Ovary (tissue), 1 donor: ENCODE results near the gene MORN1.

Source experiments
- EP300 ChIP-seq: sonication (generic); formaldehyde crosslinking; IDR thresholded peaks from one replicate; pipeline ENCODE4 v1.6.1; 2017; ENCODE audit warnings: antibody characterized with exemption
- POLR2A ChIP-seq: fragments of 450-650 bp; IDR thresholded peaks from one replicate; pipeline ENCODE4 v1.6.1; 2017; ENCODE audit warnings: antibody characterized with exemption, mild to moderate bottlenecking, moderate library complexity

- no peak for TF ChIP-seq POLR2A
- TF ChIP-seq EP300, result no peak
Measured at GRCh38 chr1:2304921-2305681, 86.3 kb downstream of the MORN1 start.
